Panc1 (cell line): ENCODE measurements around the gene DNAH3.
"Not testable (repeated sequence)": the region's sequence is repeated elsewhere in the genome, so short reads cannot be mapped to it uniquely, and the experiment has no call there.

ENCODE experiments used
- CTCF ChIP-seq: fragments of 450-650 bp; IDR thresholded peaks from 2 replicates; pipeline ENCODE4 v1.5.1; 2017; ENCODE audit warnings: mild to moderate bottlenecking
- POLR2AphosphoS5 ChIP-seq: IDR thresholded peaks from 2 replicates; pipeline ENCODE4 v1.6.1; 2012; ENCODE audit warnings: mild to moderate bottlenecking, low read depth, low read length, moderate library complexity
- REST ChIP-seq, 2 experiments: IDR thresholded peaks; 2 replicates each; pipeline ENCODE4 v1.6.1; 2011 to 2012; ENCODE audit warnings: low read depth in 2 of 2, control low read depth in 1 of 2, low read length in 1 of 2, mild to moderate bottlenecking in 1 of 2, moderate library complexity in 1 of 2; ENCODE audit not compliant: insufficient read depth in 1 of 2
- SIN3A ChIP-seq: IDR thresholded peaks from 2 replicates; pipeline ENCODE4 v1.6.1; 2012; ENCODE audit warnings: low read depth, mild to moderate bottlenecking, low read length, moderate library complexity, borderline replicate concordance; ENCODE audit not compliant: insufficient read depth

- not testable (repeated sequence) for TF ChIP-seq CTCF; REST (IDR thresholded peaks at IDR 0.05; ENCODE audit: insufficient read depth in 1 of 2, low read depth in 2 of 2, low read length in 1 of 2); POLR2AphosphoS5; SIN3A
These were observed 2.6 kb upstream of the DNAH3 start for GRCh38 chr16:21153124-21153729.
